Colonic mucosa (tissue), 4 donors: ENCODE results near the gene NCOA7. TPM values are rescaled to one million over a fixed set of nuclear protein-coding genes. Genes with fewer than 3 reads are reported as not detected.
A peak's percentile ranks its signal among the peaks of the same experiment; 100 is the strongest.

ENCODE experiments used
- DNase-seq: peaks from one replicate; pipeline ENCODE4 v3.0.0-alpha.2; 2020
- H3K27ac ChIP-seq: fragments of 200-600 bp; one replicate; pipeline ENCODE4 v1.8.0; 2021
- H3K27me3 ChIP-seq: fragments of 200-600 bp; one replicate; pipeline ENCODE4 v1.8.0; 2021
- H3K36me3 ChIP-seq: fragments of 200-600 bp; one replicate; pipeline ENCODE4 v1.8.0; 2021
- H3K4me1 ChIP-seq: fragments of 200-600 bp; one replicate; pipeline ENCODE4 v1.8.0; 2021; ENCODE audit warnings: mild to moderate bottlenecking
- H3K4me3 ChIP-seq: fragments of 200-600 bp; one replicate; pipeline ENCODE4 v1.8.0; 2021
- H3K9ac ChIP-seq, 2 donors: one replicate each; pipeline ENCODE4 v1.7.0; 2013; ENCODE audit warnings: control low read depth in 2 of 2, low read depth in 2 of 2, low read length in 2 of 2
- H3K9me3 ChIP-seq: fragments of 200-600 bp; one replicate; pipeline ENCODE4 v1.8.0; 2021
- intact Hi-C: fragments of 100-400 bp; cut with DNase I; formaldehyde crosslinking; loops from one replicate; pipeline ENCODE4 v1.14.1; 2022
- total RNA-seq, 2 donors: library from RNA; stranded (reverse); fragmentation: NEBNext Ultra II Directional in 1 of 2; extraction: Animal tissue kit (Norgen Biotek cat#: 25700) in 1 of 2; gene quantifications; one replicate each; pipeline ENCODE4 v1.2.1, GENCODE V29; 2021
- TF ChIP-seq, protein P1 (sequence below): fragments of 200-600 bp; IDR thresholded peaks from one replicate; pipeline ENCODE4 v1.8.0; 2022; ENCODE audit warnings: antibody characterized with exemption, mild to moderate bottlenecking
- donor health status: healthy.
- donor health status: DM: no; HTN: no; CAD: no.
- donor health status: DM: no; HTN: no; CAD: no.

Gene NCOA7
- total RNA-seq, 2 donors from 2014 or later = 24.9 to 59.3 TPM

DNA sequence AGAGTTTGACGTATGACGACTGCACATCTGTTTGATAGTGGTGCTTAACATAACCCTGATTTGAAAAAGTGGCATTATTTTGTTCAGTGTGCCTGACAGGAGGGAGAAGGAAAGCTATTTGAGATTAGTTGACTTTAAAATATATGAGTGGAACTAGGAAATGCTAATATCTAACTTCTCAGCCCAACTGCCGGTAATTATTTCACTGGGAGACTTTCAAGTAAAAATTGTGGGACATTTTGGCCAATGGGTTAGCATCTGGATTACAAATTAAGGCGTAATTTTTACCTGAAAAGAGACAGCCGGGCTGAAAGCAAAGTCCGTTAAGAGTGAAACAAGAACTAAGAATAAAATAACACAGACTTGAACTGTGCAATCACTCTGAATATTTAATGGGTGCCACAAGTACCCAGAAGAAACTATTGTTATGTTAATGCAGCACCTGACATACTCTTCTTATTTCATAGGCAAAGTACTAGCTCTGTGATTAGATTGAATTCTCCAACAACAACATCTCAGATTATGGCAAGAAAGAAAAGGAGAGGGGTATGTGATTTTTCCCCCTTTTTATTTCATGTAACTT, 39.3 kb upstream of the NCOA7 start:
- H3K4me1 ChIP-seq = peaks cover 5% of the 10 kb centered on the region
- no peaks in the 10 kb centered on the region for H3K36me3 ChIP-seq
- no peaks in the 10 kb centered on the region for H3K9me3 ChIP-seq
- H3K4me3 ChIP-seq = no peak overlapping the region
- TF ChIP-seq, protein P1, sequence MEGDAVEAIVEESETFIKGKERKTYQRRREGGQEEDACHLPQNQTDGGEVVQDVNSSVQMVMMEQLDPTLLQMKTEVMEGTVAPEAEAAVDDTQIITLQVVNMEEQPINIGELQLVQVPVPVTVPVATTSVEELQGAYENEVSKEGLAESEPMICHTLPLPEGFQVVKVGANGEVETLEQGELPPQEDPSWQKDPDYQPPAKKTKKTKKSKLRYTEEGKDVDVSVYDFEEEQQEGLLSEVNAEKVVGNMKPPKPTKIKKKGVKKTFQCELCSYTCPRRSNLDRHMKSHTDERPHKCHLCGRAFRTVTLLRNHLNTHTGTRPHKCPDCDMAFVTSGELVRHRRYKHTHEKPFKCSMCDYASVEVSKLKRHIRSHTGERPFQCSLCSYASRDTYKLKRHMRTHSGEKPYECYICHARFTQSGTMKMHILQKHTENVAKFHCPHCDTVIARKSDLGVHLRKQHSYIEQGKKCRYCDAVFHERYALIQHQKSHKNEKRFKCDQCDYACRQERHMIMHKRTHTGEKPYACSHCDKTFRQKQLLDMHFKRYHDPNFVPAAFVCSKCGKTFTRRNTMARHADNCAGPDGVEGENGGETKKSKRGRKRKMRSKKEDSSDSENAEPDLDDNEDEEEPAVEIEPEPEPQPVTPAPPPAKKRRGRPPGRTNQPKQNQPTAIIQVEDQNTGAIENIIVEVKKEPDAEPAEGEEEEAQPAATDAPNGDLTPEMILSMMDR = no peak
- H3K9ac ChIP-seq = no peak overlapping the region
- DNase-seq = no peak
- H3K27ac ChIP-seq = no peak overlapping the region
- intact Hi-C loops = loop anchor here (10.0 kb wide), 1 partner anchor 597 kb away; the partner anchor contains the start of gene TPD52L1
- peaks cover 54% of the 10 kb centered on the region for H3K27me3 ChIP-seq

DNA sequence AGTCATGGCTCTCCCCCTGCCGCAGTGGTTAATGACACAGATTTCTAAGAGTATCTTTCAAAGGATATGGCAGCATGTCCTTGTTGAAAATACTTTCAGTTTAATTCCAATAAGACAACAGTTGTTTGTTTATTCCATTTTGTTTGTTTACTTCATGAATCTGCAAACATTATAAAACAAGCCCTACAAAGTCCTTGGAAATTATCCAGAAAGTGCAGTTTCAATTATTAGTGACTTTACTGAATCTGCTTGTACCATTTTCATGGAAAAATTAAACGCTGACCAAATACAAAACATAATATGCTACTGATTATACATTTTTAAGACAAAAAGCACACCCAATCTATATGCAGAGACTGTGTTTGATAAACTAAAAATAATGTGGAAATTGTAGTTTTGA, 38.0 kb upstream of the NCOA7 start:
- Histone ChIP-seq H3K27me3 (peaks cover 43% of the 10 kb centered on the region), H3K4me3 (no peak overlapping the region), H3K9ac (no peak overlapping the region), H3K9me3 (no peaks in the 10 kb centered on the region), H3K4me1 (peaks cover 5% of the 10 kb centered on the region), H3K27ac (no peak overlapping the region), H3K36me3 (no peaks in the 10 kb centered on the region)
- intact Hi-C loops = loop anchor here (10.0 kb wide), 1 partner anchor 598 kb away; the partner anchor contains the start of gene TPD52L1
- no peak for DNase-seq
- TF ChIP-seq, protein P1 = no peak

DNA sequence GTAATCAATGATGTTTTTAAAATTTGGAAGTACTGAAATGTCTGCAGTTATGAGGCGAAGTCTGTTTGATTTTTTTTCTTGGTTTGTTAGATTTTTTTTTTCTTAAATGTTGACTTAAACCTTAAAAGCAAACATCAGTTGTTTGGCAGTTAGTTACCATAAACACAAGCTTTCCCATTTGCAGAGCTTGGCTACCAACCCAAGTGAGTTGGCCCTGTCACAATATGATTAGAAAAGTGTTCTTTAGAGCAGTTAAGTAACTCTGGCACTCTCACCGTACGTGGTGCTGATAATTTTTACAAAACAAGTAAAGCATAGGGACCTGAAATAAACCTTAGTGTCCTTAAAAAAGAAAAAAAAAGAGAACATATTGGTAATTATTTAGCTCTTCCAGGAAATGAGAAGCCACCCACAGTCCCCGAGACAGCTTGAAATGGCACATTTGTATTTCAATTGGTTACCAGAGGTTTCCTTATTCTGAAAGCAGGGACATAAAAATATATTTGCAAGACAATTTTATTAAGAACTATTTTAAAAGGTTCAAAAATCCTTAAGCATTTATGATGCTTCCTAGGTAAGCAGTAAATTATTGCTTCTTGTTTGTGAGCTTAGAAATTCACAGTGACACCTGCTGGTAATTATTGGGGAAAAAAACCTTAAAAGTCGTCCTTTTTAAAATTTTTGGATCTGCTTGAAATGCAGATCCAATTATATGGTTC, 37.4 kb upstream of the NCOA7 start:
- intact Hi-C loops = loop anchor here (10.0 kb wide), 1 partner anchor 599 kb away; the partner anchor contains the start of gene TPD52L1
- TF ChIP-seq, protein P1 = no peak
- no peak for DNase-seq
- Histone ChIP-seq H3K27ac (no peak overlapping the region), H3K36me3 (no peaks in the 10 kb centered on the region), H3K4me3 (no peak overlapping the region), H3K9ac (no peak overlapping the region), H3K4me1 (peaks cover 5% of the 10 kb centered on the region), H3K27me3 (peaks cover 37% of the 10 kb centered on the region), H3K9me3 (no peaks in the 10 kb centered on the region)

DNA sequence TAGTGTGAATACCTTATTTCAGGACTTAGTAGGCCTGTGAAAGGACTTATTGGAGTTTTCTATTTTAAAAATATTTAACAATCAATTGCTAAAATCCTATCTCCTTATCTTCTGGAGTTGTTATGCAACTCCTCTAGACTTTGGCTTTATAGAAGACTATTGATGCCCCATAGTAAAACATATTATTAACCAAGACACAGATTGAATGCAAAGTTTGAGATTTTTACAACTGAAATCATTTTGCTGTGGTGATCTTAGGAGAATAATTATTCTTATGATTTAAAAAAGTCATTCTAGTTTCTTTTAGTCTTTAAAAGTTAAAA, 36.9 kb upstream of the NCOA7 start:
- intact Hi-C loops = loop anchor here (10.0 kb wide), 1 partner anchor 599 kb away; the partner anchor contains the start of gene TPD52L1
- no peaks in the 10 kb centered on the region for H3K36me3 ChIP-seq
- H3K9ac ChIP-seq = no peak overlapping the region
- no peak overlapping the region for H3K4me3 ChIP-seq
- DNase-seq = no peak
- peaks cover 5% of the 10 kb centered on the region for H3K4me1 ChIP-seq
- no peaks in the 10 kb centered on the region for H3K9me3 ChIP-seq
- TF ChIP-seq, protein P1 = peak; percentile 20
- H3K27ac ChIP-seq = no peak overlapping the region
- H3K27me3 ChIP-seq = peaks cover 34% of the 10 kb centered on the region

DNA sequence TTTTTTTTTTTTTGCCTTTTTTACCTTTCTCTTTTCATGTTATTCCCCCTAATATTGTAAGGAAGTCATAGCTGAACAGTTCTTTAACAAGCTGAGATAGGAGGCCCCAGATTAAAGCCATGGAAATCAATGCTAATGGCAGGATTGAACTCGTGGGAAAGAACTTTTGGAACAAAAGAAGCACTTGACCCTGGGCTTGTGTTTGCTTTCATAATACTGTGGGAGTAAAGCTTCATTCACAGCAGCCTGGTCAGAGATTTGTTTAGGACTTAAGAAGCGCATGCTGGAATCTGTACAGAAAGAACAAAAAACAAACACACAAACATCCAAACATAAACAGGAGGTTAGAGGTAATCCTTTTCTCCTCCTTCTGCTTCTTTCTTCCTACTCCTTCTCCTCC, 36.2 kb upstream of the NCOA7 start:
- no peaks in the 10 kb centered on the region for H3K36me3 ChIP-seq
- H3K9me3 ChIP-seq = no peaks in the 10 kb centered on the region
- no peak overlapping the region for H3K4me3 ChIP-seq
- no peak for DNase-seq
- H3K27me3 ChIP-seq = peaks cover 29% of the 10 kb centered on the region
- H3K9ac ChIP-seq = no peak overlapping the region
- no peak overlapping the region for H3K27ac ChIP-seq
- intact Hi-C loops = loop anchor here (10.0 kb wide), 1 partner anchor 600 kb away; the partner anchor contains the start of gene TPD52L1
- peaks cover 5% of the 10 kb centered on the region for H3K4me1 ChIP-seq
- TF ChIP-seq, protein P1 = no peak
